DOHH2 (cell line): ENCODE data around the gene TMPRSS4.

Experiments
- CTCF ChIP-seq: fragments of 200-600 bp; sonication (generic); IDR thresholded peaks from one replicate; pipeline ENCODE4 v1.5.1; 2014; ENCODE audit warnings: antibody characterized with exemption, mild to moderate bottlenecking, low read depth, low read length; ENCODE audit not compliant: poor library complexity, severe bottlenecking
- EZH2phosphoT487 ChIP-seq: fragments of 200-600 bp; sonication (generic); IDR thresholded peaks from 2 replicates; pipeline ENCODE4 v1.6.1; 2017; ENCODE audit warnings: borderline replicate concordance, mild to moderate bottlenecking, antibody characterized with exemption, low read length, moderate library complexity, mixed read lengths

- TF ChIP-seq CTCF, result no peak
- TF ChIP-seq EZH2phosphoT487, result no peak
Measured at GRCh38 chr11:118167906-118168305, 91.0 kb downstream of the TMPRSS4 start.
